ENCODE results near the gene LIPC.

The LIPC gene

GRCh38 chr15:58477170-58477569, 45.4 kb downstream of the LIPC start:
- DNase-seq = no peak

GRCh38 chr15:58478035-58478434, 46.2 kb downstream of the LIPC start:
- no peak for DNase-seq

GRCh38 chr15:58478579-58478978, 46.8 kb downstream of the LIPC start:
- no peak for DNase-seq

GRCh38 chr15:58479941-58480340, 48.1 kb downstream of the LIPC start:
- no peak for DNase-seq

- no peak for DNase-seq
Observed at GRCh38 chr15:58483376-58483775, 51.6 kb downstream of the LIPC start.

GRCh38 chr15:58484791-58485600, 53.2 kb downstream of the LIPC start:
- DNase-seq = no peak

- DNase-seq = no peak
Observed at GRCh38 chr15:58486062-58486461, 54.3 kb downstream of the LIPC start.

- DNase-seq = no peak
Observed at GRCh38 chr15:58486564-58486963, 54.8 kb downstream of the LIPC start.

GRCh38 chr15:58487041-58487723, 55.4 kb downstream of the LIPC start:
- no peak for DNase-seq

GRCh38 chr15:58487724-58488120, 55.9 kb downstream of the LIPC start:
- DNase-seq = no peak

- no peak for DNase-seq
Observed at GRCh38 chr15:58489289-58490085, 57.7 kb downstream of the LIPC start.

- no peak for DNase-seq
Observed at GRCh38 chr15:58490086-58490887, 58.5 kb downstream of the LIPC start.

- no peak for DNase-seq
Observed at GRCh38 chr15:58490888-58491473, 59.2 kb downstream of the LIPC start.

GRCh38 chr15:58491499-58492202, 59.9 kb downstream of the LIPC start:
- no peak for DNase-seq

GRCh38 chr15:58492661-58493397, 61.0 kb downstream of the LIPC start:
- DNase-seq = no peak

- no peak for DNase-seq
Observed at GRCh38 chr15:58494567-58494966, 62.8 kb downstream of the LIPC start.

GRCh38 chr15:58495891-58496408, 64.2 kb downstream of the LIPC start:
- DNase-seq = no peak

- no peak for DNase-seq
Observed at GRCh38 chr15:58497046-58497785, 65.4 kb downstream of the LIPC start.

- DNase-seq = no peak
Observed at GRCh38 chr15:58498821-58499580, 67.2 kb downstream of the LIPC start.
